ENCODE data around the gene STYXL1. TPM values are rescaled to one million over a fixed set of nuclear protein-coding genes. Genes with fewer than 3 reads are reported as not detected.

The STYXL1 gene
- total RNA-seq, 1 donor from 2014 or later = 31.1 TPM

DNA sequence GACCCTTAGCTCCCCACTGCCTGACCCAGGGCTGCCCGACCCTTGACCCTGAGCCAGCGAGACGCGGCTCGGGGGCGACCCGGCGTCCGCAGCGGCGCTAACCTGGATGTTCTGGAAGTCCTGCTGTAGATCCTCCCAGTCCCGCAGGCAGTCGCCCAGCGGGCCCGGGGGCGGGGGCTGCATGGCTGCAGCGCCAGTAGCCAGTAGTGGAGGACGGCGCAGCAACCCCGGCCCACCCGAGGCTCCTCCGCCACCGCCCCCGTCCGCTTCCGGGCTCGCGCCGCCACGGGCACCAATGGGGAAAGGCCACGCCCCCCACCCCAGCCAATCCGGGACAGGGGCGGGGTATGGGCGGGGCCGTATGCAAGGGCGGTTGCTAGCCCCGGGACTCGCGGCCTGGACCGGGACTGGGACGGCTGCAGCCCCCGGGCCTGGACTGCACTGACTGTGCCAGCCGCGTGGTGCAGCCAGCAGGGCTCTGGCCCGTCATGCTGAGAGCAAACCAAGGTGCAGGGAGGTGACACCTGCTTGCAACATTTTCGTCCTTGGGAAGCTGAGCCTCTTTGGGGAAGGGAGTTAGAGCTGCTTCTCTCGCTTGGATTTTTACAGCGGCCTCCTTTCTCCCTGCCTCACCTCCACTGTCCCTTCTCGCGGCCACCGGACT, 53.3 kb downstream of the STYXL1 start, which contains the start of gene TMEM120A:
Gene TMEM120A (minus strand): TSS at position 208 of the 664 bp plus-strand sequence. CDS start 25 bp downstream, at position 183.
- peak; percentile 75 for DNase-seq (ENCODE audit: low read depth, low spot score)

DNA sequence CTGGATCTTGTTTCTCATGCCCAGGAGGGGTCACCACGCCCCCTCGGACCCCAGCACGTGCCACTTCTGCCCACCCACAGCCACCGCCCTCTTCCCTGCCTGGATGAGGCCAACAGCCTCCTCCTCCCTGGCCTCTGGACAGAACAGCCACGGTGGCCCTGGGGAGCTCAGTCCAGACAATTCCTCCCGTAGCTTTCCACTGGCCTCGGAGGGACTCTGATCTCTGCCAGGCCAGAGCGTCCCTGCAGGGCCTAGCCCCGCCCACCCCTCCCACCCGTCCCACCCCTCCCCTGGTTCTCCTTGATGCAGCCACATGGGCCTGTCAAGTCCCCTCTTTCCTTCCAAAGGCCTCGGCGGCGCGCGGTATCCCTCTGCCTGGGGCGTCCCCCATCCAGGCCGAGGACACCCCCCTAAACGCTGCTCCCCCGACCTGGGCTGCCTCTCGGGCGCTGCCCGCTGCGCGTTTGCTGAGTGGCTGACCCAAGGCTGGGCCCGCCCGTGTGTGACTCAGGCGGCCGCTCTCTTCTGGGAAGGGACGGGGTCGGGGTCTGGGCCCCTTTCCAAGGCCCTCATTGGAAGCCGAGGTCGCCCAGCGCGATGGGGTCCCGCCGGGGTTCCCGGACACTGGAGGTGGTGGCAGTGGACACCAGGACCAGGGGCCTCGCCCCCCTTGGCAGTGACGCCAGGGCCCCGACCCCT, 54.0 kb downstream of the STYXL1 start:
- DNase-seq (ENCODE audit: low read depth, low spot score) = no peak

DNA sequence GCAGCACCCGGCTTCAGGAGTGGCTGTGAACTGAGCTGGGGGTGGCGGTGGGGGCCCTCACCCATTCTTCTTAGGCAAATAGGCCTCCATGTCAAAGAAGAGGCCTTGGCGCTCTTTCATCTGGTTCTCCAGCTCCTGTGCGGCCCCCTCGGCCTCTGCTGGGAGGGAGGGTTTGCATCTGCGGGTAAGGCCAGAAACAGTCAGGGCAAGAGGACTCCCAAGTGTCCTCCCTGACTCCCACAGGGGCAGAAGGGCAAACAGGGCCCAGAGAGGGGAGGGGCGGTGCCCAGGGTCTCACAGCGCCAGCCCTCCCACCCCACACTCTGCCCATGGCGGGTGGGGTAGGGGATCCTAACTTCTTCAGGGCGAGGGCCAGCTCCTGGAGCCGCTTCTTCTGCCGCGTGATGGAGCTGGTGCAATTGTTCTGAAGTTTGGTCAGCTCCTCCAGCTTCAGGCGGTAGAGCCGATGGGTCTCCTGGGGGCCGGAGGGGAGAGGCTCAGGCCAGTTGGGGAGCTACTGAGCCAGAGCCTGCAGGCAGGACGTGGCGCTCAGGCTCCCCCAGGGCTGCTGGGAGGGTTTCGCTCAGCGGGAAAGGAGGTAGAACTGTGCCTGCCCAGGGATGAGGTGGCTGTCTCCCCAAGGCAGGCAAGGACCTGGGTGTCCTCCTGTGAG, 55.6 kb downstream of the STYXL1 start:
- DNase-seq (ENCODE audit: low read depth, low spot score) = no peak

DNA sequence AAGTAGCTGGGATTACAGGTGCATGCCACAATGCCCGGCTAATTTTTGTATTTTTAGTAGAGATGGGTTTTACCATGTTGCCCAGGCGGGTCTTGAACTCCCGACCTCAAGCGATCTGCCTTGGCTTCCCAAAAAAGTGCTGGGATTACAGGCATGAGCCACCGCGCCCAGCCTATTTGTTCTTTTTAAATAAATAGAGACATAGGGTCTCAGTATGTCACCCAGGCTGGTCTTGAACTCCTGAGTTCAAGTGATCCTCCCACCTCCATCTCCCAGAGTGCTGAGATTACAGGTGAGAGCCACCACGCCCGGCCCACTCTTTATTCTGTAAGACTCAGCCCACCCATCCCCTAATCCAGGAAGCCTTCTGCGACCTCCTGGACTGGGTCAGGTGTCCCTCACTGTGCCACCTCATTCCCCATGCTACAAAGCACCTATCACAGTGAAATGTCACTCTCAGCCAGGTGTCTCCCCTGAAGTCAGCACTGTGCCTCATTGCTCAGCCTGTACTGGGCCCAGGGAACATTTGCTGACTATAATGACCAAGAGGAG, 56.2 kb downstream of the STYXL1 start:
- no peak for DNase-seq (ENCODE audit: low read depth, low spot score)

DNA sequence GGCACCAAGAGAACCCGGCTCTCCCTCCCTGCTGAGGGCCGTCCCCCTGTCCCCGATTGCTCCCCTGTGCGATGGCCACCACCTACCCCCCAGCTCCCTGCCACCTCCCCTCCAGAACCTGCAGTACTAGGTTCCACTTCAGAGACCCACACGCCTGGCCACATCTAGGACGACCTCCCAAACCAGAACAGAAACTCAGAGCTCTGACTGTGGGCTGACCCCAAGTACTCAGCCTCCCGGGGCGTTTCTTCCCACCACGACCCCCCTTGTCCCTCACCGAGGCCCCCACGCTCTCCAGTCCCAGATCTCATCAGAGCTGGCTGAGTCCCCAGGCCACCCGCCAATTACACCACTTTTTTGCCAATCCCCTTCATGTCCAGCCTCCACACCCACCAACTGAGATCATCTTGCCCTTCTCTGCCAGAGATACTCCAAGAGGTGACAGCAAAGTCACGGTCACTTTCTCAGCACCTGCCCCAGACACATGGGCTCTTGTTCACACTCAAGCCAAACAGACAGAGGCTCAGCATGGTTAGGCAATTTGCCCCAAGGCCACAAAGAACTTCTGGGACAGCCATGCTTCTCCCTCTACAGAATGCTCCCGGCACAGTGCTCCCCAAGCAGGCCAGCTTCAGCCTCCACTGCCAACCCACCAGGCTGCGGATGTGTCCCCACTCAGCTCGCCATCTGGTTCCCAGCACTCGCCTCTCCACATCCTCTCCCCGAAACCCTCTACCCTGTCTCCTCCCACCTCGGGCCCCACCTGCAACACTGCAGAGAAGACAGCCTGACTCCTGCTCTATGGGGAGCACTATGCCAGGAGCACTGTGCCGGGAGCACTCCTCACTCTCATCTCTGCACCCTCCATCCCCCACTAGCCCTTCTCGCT, 58.1 kb downstream of the STYXL1 start:
- DNase-seq (ENCODE audit: low read depth, low spot score) = no peak

DNA sequence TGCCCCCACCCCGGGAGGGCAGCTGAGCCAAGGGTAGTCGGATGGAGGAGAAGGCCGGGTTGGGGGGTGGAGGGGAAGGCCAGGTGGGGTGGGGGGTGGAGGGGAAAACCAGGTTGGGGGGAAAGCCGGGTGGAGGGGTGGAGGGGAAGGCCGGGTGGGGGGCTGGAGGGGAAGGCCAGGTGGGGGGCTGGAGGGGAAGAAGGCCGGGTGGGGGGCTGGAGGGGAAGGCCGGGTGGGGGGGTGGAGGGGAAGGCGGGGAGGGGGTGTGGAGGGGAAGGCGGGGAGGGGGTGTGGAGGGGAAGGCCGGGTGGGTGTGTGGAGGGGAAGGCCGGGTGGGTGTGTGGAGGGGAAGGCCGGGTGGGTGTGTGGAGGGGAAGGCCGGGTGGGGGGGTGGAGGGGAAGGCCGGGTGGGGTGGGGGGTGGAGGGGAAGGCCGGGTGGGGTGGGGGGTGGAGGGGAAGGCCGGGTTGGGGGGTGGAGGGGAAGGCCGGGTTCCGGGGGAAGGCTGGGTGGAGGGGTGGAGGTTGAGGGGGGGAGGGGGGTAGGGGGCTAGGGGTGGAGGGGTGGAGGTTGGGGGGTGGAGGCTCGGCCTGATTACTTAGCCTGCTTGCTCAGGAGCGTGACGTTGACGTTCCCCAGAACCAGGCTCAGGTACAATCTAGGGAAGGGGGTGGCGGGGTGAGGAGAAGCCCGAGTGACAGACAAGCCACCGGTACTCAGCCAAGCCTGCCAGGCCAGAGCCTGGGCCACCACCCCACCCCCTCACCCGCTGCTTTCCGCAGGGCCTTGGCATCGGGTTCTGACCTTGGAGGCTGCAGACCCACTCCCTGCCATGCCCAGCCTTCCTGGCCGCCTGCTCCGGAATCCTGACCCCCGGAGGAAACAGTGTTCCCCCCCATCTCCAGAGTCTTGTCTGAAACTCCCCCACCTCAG, 59.0 kb downstream of the STYXL1 start:
- no peak for DNase-seq (ENCODE audit: low read depth, low spot score)

DNA sequence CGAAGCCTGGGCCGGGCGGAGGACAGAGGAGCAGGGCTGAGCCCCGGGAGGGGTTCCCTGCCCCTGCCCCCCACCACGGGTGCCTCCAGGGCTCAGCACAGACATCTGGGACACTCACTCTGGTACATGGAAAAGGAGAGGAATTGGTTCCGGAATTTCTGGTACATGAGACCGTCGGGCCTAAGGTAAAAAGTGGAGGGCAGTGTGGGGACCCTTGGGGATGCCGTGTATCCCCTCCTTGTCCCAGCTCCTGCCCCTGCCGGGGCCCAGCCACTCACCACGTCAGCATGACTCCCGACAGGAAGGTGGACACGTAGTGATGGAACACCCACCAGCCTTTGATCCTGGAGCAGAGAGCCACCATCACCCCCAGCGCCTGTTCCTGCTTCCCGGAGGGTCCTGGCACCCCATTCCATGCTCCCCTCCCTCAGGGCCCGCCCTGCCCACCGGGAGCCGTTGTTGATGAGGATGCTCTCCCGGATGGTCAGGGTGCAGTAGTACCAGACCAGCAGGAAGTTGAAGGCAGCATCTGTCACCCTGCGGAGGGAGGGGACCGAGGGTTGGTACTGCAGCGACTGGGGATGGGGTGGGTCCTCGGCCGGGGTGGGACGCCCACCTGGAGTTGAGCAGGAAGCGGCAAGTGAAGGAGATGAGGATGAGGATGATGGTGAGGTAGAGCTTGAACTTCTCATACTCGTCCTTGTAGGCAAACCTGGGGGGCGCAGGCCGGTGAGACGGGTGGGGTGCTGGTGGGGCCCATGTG, 59.8 kb downstream of the STYXL1 start:
- no peak for DNase-seq (ENCODE audit: low read depth, low spot score)

DNA sequence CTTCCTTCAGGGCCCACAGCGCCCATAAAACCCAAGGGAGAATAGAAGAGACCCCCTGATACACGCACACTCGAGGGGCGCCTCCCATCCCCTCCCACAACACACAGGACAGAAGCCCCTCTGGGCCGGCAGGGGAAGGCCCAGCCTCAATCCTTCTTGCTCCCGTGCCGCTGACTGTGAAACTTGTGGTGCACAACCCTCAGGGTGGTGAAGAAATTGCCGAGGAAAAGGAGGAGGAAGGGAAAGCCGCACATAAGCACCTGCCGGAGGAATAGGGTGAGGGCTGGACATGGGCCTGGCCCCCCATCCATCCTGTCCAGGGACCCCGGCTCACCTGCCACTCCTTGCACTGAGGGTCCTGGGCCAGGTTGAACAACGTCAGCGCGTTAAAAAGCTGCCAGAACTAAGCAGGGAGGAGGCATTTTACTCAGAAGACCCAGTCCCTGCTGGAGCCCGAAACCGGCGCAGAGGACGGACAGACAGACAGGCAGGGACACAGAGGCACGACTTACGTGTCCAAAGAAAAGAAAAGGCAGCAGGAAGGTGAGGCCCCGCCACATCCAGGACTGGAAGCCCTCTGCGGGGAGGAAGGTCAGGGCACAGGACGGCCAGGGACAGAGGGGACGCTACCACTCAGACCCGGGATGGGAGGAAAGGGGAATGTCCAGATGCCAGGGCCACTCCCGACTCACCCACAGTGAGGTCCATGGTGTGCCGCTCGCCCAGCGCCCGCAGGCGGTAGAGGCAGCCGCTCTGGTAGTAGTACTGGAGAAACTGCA, 60.6 kb downstream of the STYXL1 start:
- no peak for DNase-seq (ENCODE audit: low read depth, low spot score)

DNA sequence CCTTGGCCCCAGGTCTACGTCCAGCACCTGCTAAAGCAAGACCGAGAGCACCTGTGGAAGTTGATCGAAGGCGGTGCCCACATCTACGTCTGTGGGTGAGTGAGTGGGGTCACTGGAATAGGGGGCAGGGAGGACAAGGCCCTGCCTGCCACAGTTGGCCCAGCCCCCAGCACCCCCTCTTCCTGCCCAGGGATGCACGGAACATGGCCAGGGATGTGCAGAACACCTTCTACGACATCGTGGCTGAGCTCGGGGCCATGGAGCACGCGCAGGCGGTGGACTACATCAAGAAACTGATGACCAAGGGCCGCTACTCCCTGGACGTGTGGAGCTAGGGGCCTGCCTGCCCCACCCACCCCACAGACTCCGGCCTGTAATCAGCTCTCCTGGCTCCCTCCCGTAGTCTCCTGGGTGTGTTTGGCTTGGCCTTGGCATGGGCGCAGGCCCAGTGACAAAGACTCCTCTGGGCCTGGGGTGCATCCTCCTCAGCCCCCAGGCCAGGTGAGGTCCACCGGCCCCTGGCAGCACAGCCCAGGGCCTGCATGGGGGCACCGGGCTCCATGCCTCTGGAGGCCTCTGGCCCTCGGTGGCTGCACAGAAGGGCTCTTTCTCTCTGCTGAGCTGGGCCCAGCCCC, 61.5 kb downstream of the STYXL1 start:
- DNase-seq (ENCODE audit: low read depth, low spot score) = no peak

DNA sequence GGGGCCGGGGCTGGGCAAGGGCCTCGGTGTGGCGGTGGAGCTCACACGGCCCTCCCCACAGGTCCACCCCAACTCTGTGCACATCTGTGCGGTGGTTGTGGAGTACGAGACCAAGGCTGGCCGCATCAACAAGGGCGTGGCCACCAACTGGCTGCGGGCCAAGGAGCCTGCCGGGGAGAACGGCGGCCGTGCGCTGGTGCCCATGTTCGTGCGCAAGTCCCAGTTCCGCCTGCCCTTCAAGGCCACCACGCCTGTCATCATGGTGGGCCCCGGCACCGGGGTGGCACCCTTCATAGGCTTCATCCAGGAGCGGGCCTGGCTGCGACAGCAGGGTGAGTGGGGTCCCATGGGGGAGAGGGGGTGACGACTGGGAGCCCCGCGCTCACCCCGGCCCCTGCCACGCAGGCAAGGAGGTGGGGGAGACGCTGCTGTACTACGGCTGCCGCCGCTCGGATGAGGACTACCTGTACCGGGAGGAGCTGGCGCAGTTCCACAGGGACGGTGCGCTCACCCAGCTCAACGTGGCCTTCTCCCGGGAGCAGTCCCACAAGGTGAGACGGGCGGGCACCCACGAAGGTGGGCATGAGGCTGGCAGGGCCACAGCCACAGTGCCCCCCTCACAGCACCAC, 62.2 kb downstream of the STYXL1 start:
- no peak for DNase-seq (ENCODE audit: low read depth, low spot score)

DNA sequence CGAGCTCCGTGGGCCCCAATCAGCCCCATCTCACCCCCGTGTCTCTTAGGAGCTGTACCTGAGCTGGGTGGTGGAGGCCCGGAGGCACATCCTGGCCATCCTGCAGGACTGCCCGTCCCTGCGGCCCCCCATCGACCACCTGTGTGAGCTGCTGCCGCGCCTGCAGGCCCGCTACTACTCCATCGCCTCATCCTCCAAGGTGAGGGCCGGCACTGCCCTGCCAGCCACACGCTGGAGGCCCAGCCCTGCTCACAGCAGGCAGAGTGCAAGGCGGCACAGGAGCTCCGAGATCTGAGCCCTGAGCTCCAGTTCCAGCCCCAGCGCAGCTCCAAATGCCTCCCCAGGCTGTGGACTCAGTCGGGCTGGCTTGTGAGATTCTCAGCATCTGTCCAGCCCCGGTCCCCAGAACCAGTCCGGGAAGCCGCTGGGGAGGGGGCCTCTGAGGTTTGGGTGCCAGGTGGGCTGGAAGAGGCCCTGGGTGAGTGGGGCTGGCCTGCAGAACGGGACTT, 62.7 kb downstream of the STYXL1 start:
- no peak for DNase-seq (ENCODE audit: low read depth, low spot score)

DNA sequence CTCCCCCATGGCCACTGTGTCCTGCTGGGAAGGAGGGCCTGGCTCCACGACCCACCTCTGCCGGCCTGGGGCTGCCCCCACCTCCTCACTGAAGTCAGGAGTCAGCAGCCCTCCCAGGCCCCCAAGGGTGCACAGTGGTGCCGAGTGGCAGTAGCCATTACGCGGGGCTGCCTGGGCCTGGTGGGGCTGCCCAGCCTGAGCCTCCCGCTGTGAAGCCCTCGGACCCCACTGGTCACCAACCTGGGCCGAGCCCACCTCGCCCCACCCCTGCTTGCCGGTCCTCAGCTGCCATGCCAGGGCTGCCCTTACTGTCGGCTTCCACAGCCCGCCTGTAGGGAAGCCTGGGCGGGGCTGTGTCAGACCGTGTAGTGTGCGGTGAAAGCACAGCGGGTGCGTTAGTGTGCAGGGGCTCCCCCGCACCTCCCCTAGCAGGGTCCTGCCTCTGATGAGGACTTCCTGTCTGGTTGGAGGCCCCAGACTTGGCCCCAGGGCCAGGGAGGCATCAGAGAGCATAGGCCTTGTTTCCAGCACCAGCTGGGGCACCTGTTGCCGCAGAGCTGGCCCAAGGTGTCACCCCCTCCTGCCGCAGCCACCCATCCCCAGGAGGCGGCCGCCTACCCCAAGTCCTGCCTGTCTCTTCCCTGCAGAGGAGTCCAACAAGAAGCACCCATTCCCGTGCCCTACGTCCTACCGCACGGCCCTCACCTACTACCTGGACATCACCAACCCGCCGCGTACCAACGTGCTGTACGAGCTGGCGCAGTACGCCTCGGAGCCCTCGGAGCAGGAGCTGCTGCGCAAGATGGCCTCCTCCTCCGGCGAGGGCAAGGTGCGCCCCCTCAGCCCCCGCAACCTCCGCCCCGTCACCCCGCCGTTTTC, 63.4 kb downstream of the STYXL1 start:
- no peak for DNase-seq (ENCODE audit: low read depth, low spot score)

DNA sequence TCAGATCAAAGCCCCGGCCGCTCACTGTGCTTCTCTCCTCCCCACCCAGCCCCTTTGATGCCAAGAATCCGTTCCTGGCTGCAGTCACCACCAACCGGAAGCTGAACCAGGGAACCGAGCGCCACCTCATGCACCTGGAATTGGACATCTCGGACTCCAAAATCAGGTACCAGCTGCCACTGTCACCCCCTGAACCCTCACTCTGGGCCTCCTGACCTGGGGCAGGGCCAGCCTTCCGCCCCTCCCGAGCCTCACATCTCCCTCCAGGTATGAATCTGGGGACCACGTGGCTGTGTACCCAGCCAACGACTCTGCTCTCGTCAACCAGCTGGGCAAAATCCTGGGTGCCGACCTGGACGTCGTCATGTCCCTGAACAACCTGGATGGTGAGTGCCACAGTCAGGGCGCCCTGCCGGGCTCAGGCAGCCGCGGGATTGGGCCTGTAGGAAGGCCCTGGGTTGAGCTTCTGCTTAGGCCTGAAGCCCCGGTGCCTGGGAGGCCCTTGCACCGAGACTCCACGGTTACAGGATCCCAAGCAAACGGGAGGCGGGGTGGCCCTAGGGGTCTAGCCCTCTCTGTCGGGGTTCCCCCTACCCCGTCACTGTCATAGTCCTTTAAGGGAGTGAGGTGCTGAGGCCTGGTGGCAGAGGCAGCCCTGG, 64.2 kb downstream of the STYXL1 start:
- no peak for DNase-seq (ENCODE audit: low read depth, low spot score)

DNA sequence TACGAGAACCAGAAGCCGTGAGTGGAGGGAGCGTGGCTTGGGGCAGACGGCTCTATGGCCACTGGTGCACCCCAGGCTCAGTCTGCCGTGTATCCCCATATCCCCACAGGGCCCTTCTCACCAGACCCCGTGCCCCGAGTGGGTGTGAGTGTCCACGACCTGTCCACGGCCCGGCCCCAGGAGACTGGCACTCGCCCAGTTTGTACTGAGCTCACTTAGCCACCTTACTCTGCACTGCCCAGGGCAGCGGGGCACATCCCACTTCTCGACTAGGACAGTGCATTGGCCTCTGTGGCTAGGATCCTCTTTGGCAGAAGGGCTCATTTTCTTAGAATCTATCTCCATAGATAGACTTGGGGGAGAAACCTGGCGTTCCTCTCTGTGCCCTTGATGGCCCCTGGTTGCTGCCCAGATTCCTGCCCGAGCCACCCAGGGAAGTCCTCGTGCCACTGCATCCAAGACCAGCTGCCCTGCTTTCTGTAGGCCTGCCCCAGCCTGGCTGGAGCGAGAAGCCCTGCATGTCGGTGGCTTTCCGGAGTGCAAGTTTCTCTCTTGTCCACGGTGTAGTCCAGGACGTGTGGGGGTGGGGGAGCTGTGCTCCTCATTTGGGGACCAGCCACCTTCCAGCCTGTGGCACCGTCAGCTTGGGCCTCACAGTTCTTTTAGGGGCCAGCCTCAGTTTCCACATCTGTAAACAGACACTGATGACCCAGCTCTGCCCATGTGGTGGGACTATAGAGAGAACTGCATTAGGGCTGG, 65.3 kb downstream of the STYXL1 start:
- no peak for DNase-seq (ENCODE audit: low read depth, low spot score)

Measured in pulmonary artery endothelial cell (primary cell).